Measurements from ENCODE around the gene ANKS6.

GRCh38 chr9:98778711-98779530 lies 17.4 kb downstream of the ANKS6 start:
- TF ChIP-seq, protein P1, sequence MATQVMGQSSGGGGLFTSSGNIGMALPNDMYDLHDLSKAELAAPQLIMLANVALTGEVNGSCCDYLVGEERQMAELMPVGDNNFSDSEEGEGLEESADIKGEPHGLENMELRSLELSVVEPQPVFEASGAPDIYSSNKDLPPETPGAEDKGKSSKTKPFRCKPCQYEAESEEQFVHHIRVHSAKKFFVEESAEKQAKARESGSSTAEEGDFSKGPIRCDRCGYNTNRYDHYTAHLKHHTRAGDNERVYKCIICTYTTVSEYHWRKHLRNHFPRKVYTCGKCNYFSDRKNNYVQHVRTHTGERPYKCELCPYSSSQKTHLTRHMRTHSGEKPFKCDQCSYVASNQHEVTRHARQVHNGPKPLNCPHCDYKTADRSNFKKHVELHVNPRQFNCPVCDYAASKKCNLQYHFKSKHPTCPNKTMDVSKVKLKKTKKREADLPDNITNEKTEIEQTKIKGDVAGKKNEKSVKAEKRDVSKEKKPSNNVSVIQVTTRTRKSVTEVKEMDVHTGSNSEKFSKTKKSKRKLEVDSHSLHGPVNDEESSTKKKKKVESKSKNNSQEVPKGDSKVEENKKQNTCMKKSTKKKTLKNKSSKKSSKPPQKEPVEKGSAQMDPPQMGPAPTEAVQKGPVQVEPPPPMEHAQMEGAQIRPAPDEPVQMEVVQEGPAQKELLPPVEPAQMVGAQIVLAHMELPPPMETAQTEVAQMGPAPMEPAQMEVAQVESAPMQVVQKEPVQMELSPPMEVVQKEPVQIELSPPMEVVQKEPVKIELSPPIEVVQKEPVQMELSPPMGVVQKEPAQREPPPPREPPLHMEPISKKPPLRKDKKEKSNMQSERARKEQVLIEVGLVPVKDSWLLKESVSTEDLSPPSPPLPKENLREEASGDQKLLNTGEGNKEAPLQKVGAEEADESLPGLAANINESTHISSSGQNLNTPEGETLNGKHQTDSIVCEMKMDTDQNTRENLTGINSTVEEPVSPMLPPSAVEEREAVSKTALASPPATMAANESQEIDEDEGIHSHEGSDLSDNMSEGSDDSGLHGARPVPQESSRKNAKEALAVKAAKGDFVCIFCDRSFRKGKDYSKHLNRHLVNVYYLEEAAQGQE (IDR thresholded peaks at IDR 0.05; ENCODE audit: insufficient read depth in 1 of 2, low read depth in 2 of 2, low read length in 2 of 2), result no peak
- TF ChIP-seq POLR2AphosphoS5 (IDR thresholded peaks at IDR 0.05; ENCODE audit: low read depth, low read length), result no peak
